CD8-positive, alpha-beta memory T cell (primary cell): ENCODE data around the gene FZD7. TPM values are rescaled to one million over a fixed set of nuclear protein-coding genes. Genes with fewer than 3 reads are reported as not detected.

ENCODE experiments used
- CTCF ChIA-PET: fragments of 350-600 bp; sonication (Branson Sonifier 250); formaldehyde crosslinking; loops from one replicate; lab custom pipeline; 2021; ENCODE audit warnings: antibody characterized with exemption; lab: Charles Lee
- POLR2A ChIA-PET: fragments of 350-600 bp; sonication (Branson Sonifier 250); formaldehyde crosslinking; loops from one replicate; lab custom pipeline; 2021; ENCODE audit warnings: antibody characterized with exemption; lab: Charles Lee
- DNase-seq, 5 donors: peaks; one replicate each; pipeline versions ENCODE4 v3.0.0 to v3.0.0-alpha.2; 2020 to 2022; ENCODE audit warnings: mixed read lengths in 1 of 5
- H3K27ac ChIP-seq: one replicate; pipeline ENCODE4 v1.7.0; 2013; ENCODE audit warnings: low read depth, mild to moderate bottlenecking, low read length, moderate library complexity
- H3K27me3 ChIP-seq: 2 replicates; pipeline ENCODE4 v1.7.0; 2013; ENCODE audit warnings: low read length, mild to moderate bottlenecking; ENCODE audit not compliant: insufficient read depth, poor library complexity, severe bottlenecking
- H3K36me3 ChIP-seq: 2 replicates; pipeline ENCODE4 v1.7.0; 2013; ENCODE audit warnings: mild to moderate bottlenecking, low read length, moderate library complexity; ENCODE audit not compliant: insufficient read depth
- H3K4me1 ChIP-seq: 2 replicates; pipeline ENCODE4 v1.7.0; 2013; ENCODE audit warnings: mild to moderate bottlenecking, low read length, moderate library complexity; ENCODE audit not compliant: insufficient read depth
- H3K4me3 ChIP-seq: 2 replicates; pipeline ENCODE4 v1.7.0; 2013; ENCODE audit warnings: mild to moderate bottlenecking, low read length
- H3K9me3 ChIP-seq: 2 replicates; pipeline ENCODE4 v1.7.0; 2013; ENCODE audit warnings: mild to moderate bottlenecking, low read length
- H3K27ac Mint-ChIP-seq, 8 donors: one replicate each; pipeline ENCODE4 v1.8.0; 2020 to 2021; ENCODE audit warnings: mixed read lengths in 8 of 8, mild to moderate bottlenecking in 6 of 8, inconsistent platforms in 3 of 8, moderate library complexity in 3 of 8
- H3K27me3 Mint-ChIP-seq, 2 donors: one replicate each; pipeline ENCODE4 v1.8.0; 2020 to 2021; ENCODE audit warnings: mixed read lengths in 2 of 2, mild to moderate bottlenecking in 1 of 2, moderate library complexity in 1 of 2
- H3K36me3 Mint-ChIP-seq, 3 donors: one replicate each; pipeline ENCODE4 v1.8.0; 2020 to 2021; ENCODE audit warnings: mixed read lengths in 3 of 3, inconsistent platforms in 1 of 3, mild to moderate bottlenecking in 1 of 3
- H3K4me1 Mint-ChIP-seq, 3 donors: one replicate each; pipeline ENCODE4 v1.8.0; 2020 to 2021; ENCODE audit warnings: mixed read lengths in 3 of 3, inconsistent platforms in 1 of 3, mild to moderate bottlenecking in 1 of 3
- H3K4me3 Mint-ChIP-seq, 7 donors: one replicate each; pipeline ENCODE4 v1.8.0; 2020 to 2021; ENCODE audit warnings: mixed read lengths in 7 of 7, mild to moderate bottlenecking in 6 of 7, moderate library complexity in 4 of 7, inconsistent platforms in 2 of 7
- H3K9me3 Mint-ChIP-seq, 5 donors: one replicate each; pipeline ENCODE4 v1.8.0; 2020 to 2022; ENCODE audit warnings: mixed read lengths in 5 of 5, mild to moderate bottlenecking in 3 of 5, moderate library complexity in 2 of 5, inconsistent platforms in 1 of 5
- polyA plus RNA-seq: library from polyadenylated mRNA; unstranded; fragments of 300-500 nt; fragmentation: Illumina TruSeq; gene quantifications from one replicate; pipeline ENCODE4 v1.2.3, GENCODE V29; 2021
- total RNA-seq, 2 experiments: library from RNA; stranded (reverse); gene quantifications; one replicate each; pipeline ENCODE4 v1.2.3, GENCODE V29; 2021

The FZD7 gene
- total and polyA plus RNA-seq, 3 experiments from 2014 or later = 0.55 to 0.75 TPM; not detected in 1

- Histone ChIP-seq H3K9me3 (no peaks in the 10 kb centered on the region), H3K36me3 (no peaks in the 10 kb centered on the region), H3K27ac (no peak overlapping the region), H3K27me3 (no peaks in the 10 kb centered on the region), H3K4me3 (no peak overlapping the region), H3K4me1 (no peaks in the 10 kb centered on the region)
- ChIA-PET POLR2A (no interaction called here), CTCF (no interaction called here)
- H3K36me3 Mint-ChIP-seq = no peaks in the 10 kb centered on the region
- no peak overlapping the region for H3K27ac Mint-ChIP-seq
- no peaks in the 10 kb centered on the region for H3K9me3 Mint-ChIP-seq
- H3K4me3 Mint-ChIP-seq = no peak overlapping the region
- peaks cover 0 to 3% (median 0%) of the 10 kb centered on the region in 3 donors for H3K4me1 Mint-ChIP-seq
- peaks cover 0 to 3% of the 10 kb centered on the region in 2 donors for H3K27me3 Mint-ChIP-seq
- no peak for DNase-seq
Observed at GRCh38 chr2:201992960-201993359, 40.7 kb upstream of the FZD7 start.

GRCh38 chr2:201994973-201995638 is 38.5 kb upstream of the FZD7 start:
- no peak for DNase-seq
- Histone ChIP-seq H3K9me3 (no peaks in the 10 kb centered on the region), H3K27ac (no peak overlapping the region), H3K4me3 (no peak overlapping the region), H3K27me3 (no peaks in the 10 kb centered on the region), H3K36me3 (no peaks in the 10 kb centered on the region), H3K4me1 (no peaks in the 10 kb centered on the region)
- ChIA-PET CTCF (no interaction called here), POLR2A (no interaction called here)
- Mint-ChIP-seq H3K27ac (no peak overlapping the region), H3K4me3 (no peak overlapping the region), H3K4me1 (peaks cover 0 to 3% (median 0%) of the 10 kb centered on the region in 3 donors), H3K27me3 (no peaks in the 10 kb centered on the region), H3K36me3 (no peaks in the 10 kb centered on the region), H3K9me3 (no peaks in the 10 kb centered on the region)

- Histone ChIP-seq H3K9me3 (no peaks in the 10 kb centered on the region), H3K4me1 (no peaks in the 10 kb centered on the region), H3K27ac (no peak overlapping the region), H3K4me3 (no peak overlapping the region), H3K36me3 (no peaks in the 10 kb centered on the region), H3K27me3 (no peaks in the 10 kb centered on the region)
- H3K4me1 Mint-ChIP-seq = peaks cover 0 to 3% (median 0%) of the 10 kb centered on the region in 3 donors
- no peaks in the 10 kb centered on the region for H3K27me3 Mint-ChIP-seq
- no peak overlapping the region for H3K27ac Mint-ChIP-seq
- peak overlapping the region in 1 of 7 donors; percentile 19 for H3K4me3 Mint-ChIP-seq
- CTCF ChIA-PET = no interaction called here
- no peaks in the 10 kb centered on the region for H3K36me3 Mint-ChIP-seq
- no peak for DNase-seq
- H3K9me3 Mint-ChIP-seq = no peaks in the 10 kb centered on the region
- POLR2A ChIA-PET = no interaction called here
Observed at GRCh38 chr2:201996006-201996405, 37.6 kb upstream of the FZD7 start.

GRCh38 chr2:201996679-201997314 is 36.9 kb upstream of the FZD7 start:
- Histone ChIP-seq H3K36me3 (no peaks in the 10 kb centered on the region), H3K27ac (no peak overlapping the region), H3K27me3 (no peaks in the 10 kb centered on the region), H3K4me1 (no peaks in the 10 kb centered on the region), H3K4me3 (no peak overlapping the region), H3K9me3 (no peaks in the 10 kb centered on the region)
- Mint-ChIP-seq H3K36me3 (no peaks in the 10 kb centered on the region), H3K4me1 (peaks cover 0 to 3% (median 0%) of the 10 kb centered on the region in 3 donors), H3K9me3 (no peaks in the 10 kb centered on the region), H3K4me3 (no peak overlapping the region), H3K27ac (no peak overlapping the region), H3K27me3 (no peaks in the 10 kb centered on the region)
- DNase-seq = no peak
- POLR2A ChIA-PET = no interaction called here
- CTCF ChIA-PET = no interaction called here

DNA sequence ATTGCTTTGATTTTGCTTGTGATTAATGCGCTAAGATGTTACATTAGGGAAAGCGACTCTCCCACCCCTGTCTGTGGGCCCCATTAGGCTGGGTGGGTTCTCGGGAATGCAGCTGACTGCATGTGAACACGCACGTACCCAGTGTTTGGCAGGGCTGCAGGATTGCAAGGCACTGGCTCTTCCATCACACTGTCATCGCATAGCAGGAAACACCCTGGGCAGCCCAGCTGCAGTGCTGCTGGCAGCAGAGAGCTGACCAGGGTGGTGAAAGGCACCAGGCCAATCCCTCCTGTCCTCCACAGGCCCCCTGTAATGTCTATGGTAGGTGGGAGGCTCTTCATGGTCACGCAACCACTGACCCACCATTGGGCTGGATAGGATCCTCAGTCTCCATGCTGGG is 34.4 kb upstream of the FZD7 start:
- H3K9me3 ChIP-seq = no peaks in the 10 kb centered on the region
- Mint-ChIP-seq H3K27me3 (no peaks in the 10 kb centered on the region), H3K4me3 (no peak overlapping the region), H3K36me3 (no peaks in the 10 kb centered on the region), H3K4me1 (no peaks in the 10 kb centered on the region), H3K27ac (no peak overlapping the region), H3K9me3 (no peaks in the 10 kb centered on the region)
- no peaks in the 10 kb centered on the region for H3K36me3 ChIP-seq
- no peak overlapping the region for H3K27ac ChIP-seq
- no peak overlapping the region for H3K4me3 ChIP-seq
- H3K4me1 ChIP-seq = no peaks in the 10 kb centered on the region
- no peak for DNase-seq
- POLR2A ChIA-PET = interaction anchor here (0.7 kb wide), 1 partner anchor 17 kb away, joined by 3 read pairs; no protein-coding TSS in a partner anchor
- CTCF ChIA-PET = no interaction called here
- no peaks in the 10 kb centered on the region for H3K27me3 ChIP-seq

DNA sequence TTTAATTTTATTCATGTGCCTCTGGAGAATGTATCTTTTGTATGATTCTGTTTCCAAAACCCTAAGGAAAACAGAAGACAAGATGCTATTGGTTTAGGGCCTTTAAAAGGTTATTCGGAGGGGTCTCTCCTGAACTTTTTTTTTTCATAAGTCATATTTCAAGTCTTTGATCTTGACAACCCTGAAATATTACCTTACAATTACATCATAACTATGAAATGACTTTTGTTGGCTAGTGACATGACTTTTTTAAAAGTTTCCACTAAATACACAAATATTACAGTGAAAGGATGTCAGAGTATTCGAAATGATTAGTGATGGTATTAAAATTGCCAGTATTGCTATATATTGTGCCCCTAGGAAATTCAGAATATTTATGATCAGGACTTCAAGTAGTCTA is 31.8 kb upstream of the FZD7 start:
- ChIA-PET CTCF (no interaction called here), POLR2A (no interaction called here)

DNA sequence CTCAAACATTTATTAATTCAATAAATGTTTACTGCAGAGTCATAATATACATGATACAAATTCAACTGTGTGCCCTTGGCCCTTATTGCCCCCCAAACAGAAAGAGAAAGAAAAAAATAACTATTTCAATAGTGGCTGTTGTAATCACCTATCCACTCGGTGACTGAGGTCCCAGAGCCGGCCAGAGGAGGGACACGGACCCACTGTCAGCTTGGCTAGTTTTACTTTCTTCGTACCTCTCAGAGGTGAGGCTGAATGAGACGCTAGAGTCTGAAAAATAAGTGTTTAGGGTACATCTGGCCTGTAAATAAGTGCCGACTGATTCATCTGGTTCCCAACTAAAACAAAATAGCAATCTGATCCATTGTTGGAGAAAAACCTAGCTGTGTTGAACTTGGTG is 31.3 kb upstream of the FZD7 start:
- Mint-ChIP-seq H3K27me3 (peaks cover 0 to 14% of the 10 kb centered on the region in 2 donors), H3K9me3 (no peaks in the 10 kb centered on the region), H3K27ac (peak overlapping the region in 1 of 8 donors; percentile 53), H3K36me3 (no peaks in the 10 kb centered on the region), H3K4me3 (no peak overlapping the region), H3K4me1 (no peaks in the 10 kb centered on the region)
- no peak overlapping the region for H3K27ac ChIP-seq
- no peaks in the 10 kb centered on the region for H3K27me3 ChIP-seq
- no peaks in the 10 kb centered on the region for H3K36me3 ChIP-seq
- H3K9me3 ChIP-seq = no peaks in the 10 kb centered on the region
- no peak overlapping the region for H3K4me3 ChIP-seq
- POLR2A ChIA-PET = no interaction called here
- H3K4me1 ChIP-seq = no peaks in the 10 kb centered on the region
- CTCF ChIA-PET = no interaction called here
- no peak for DNase-seq

More for the DNA sequence above, 31.8 kb upstream of the FZD7 start:
- H3K36me3 Mint-ChIP-seq = no peaks in the 10 kb centered on the region
- Histone ChIP-seq H3K9me3 (no peaks in the 10 kb centered on the region), H3K4me3 (no peak overlapping the region), H3K36me3 (no peaks in the 10 kb centered on the region), H3K27ac (no peak overlapping the region), H3K27me3 (no peaks in the 10 kb centered on the region), H3K4me1 (no peaks in the 10 kb centered on the region)
- no peaks in the 10 kb centered on the region for H3K9me3 Mint-ChIP-seq
- no peaks in the 10 kb centered on the region for H3K4me1 Mint-ChIP-seq
- no peak for DNase-seq
- no peak overlapping the region for H3K27ac Mint-ChIP-seq
- no peak overlapping the region for H3K4me3 Mint-ChIP-seq
- H3K27me3 Mint-ChIP-seq = peaks cover 0 to 14% of the 10 kb centered on the region in 2 donors

DNA sequence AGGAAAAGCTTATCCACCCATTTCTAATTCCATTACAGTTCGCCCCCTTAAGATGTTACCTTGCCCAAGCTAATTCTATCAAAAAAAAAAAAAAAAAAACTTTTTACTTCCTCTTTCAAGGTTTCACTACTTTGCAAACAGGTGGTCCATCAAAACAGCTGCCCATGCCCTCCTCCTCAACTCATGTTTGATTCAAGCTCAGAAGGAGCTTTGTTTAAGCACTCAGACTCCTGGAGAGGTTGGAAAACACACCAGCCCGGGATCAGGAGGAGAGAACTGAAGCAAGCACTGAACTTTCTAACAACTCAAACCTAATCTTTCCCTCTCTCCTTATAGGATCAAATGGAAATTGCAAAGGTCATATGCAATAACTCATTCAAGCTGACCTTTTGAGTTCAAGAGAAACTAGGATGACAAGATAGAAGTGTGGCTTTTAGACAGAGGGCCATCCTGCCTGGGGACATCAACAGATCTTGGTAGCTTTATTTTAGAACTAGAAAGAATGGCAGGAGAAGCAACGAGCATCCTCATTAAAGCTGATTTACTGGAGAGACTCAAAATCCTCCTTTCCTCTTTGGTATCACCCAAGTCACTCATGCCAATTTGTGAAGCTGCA is 28.3 kb upstream of the FZD7 start:
- CTCF ChIA-PET = interaction anchor here (1.7 kb wide), 1 partner anchor 24 kb away, joined by 3 read pairs; no protein-coding TSS in a partner anchor

More for the DNA sequence above, 28.3 kb upstream of the FZD7 start:
- Histone ChIP-seq H3K4me1 (no peaks in the 10 kb centered on the region), H3K9me3 (no peaks in the 10 kb centered on the region), H3K27ac (no peak overlapping the region), H3K27me3 (no peaks in the 10 kb centered on the region), H3K36me3 (no peaks in the 10 kb centered on the region), H3K4me3 (no peak overlapping the region)
- no peaks in the 10 kb centered on the region for H3K9me3 Mint-ChIP-seq
- H3K4me1 Mint-ChIP-seq = no peaks in the 10 kb centered on the region
- H3K27me3 Mint-ChIP-seq = peaks cover 1 to 34% of the 10 kb centered on the region in 2 donors
- no peak overlapping the region for H3K27ac Mint-ChIP-seq
- no peak overlapping the region for H3K4me3 Mint-ChIP-seq
- DNase-seq = no peak
- no peaks in the 10 kb centered on the region for H3K36me3 Mint-ChIP-seq
- POLR2A ChIA-PET = no interaction called here
